Epithelial cell of esophagus (primary cell): ENCODE results near the gene OR10A5.
A peak's percentile ranks its signal among the peaks of the same experiment; 100 is the strongest.

ENCODE experiments used
- DNase-seq: peaks from one replicate; pipeline ENCODE4 v3.0.0; 2010; ENCODE audit warnings: low read depth
- H3K4me3 ChIP-seq: 2 replicates; pipeline ENCODE4 v1.5.1; 2011; ENCODE audit warnings: mild to moderate bottlenecking, low read length, control low read depth
- CTCF ChIP-seq: IDR thresholded peaks from 2 replicates; pipeline ENCODE4 v1.5.1; 2011; ENCODE audit warnings: low read depth, mild to moderate bottlenecking, low read length, control low read depth, inconsistent platforms; ENCODE audit not compliant: insufficient read depth; ENCODE audit errors: missing control alignments

The OR10A5 gene

DNA sequence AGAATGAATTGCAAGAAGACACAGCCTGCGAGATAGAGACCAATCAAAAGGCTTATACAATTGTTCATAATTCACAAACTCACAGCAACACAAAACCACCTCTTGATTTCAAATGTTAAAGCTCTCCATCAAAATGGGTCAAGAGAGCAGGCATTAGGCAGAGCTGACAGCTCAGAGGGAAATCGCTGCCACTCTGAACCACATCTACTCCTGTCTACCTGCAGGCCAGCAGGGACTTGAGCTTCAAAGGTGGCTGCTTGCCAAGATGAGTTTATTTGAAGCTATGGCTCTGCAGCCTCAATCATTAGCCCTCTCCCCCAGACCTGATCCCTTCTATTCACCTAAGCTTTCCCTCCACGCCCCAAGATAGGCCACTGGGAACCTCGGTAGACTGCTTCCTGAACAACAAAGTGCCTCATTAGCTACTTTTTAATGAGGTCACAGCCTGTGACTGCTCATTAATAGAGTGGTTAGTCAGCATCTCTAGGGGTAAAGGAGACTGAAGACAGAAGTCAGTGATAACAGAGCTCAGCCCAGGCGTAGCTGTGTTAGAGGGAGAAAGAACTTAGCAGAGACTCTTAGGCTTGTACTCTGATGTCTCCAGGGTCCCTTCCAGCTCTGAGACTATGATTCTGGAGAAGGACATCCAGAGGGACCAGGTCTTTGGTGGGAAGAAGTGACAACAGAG lies 21.2 kb upstream of the OR10A5 start:
- DNase-seq, result no peak
- TF ChIP-seq CTCF, result no peak
- H3K4me3 ChIP-seq, result no peak overlapping the region

- peak; percentile 13 for DNase-seq
- TF ChIP-seq CTCF, result no peak
- no peak overlapping the region for H3K4me3 ChIP-seq
Measured at GRCh38 chr11:6825231-6825744, 20.2 kb upstream of the OR10A5 start.

GRCh38 chr11:6828103-6828502 lies 17.4 kb upstream of the OR10A5 start:
- no peak overlapping the region for H3K4me3 ChIP-seq
- TF ChIP-seq CTCF, result no peak
- DNase-seq, result no peak

- no peak for TF ChIP-seq CTCF
- DNase-seq, result no peak
- no peak overlapping the region for H3K4me3 ChIP-seq
Measured at GRCh38 chr11:6833356-6833755, 12.1 kb upstream of the OR10A5 start.

GRCh38 chr11:6834021-6834420 lies 11.5 kb upstream of the OR10A5 start:
- no peak for DNase-seq
- no peak overlapping the region for H3K4me3 ChIP-seq
- no peak for TF ChIP-seq CTCF

DNA sequence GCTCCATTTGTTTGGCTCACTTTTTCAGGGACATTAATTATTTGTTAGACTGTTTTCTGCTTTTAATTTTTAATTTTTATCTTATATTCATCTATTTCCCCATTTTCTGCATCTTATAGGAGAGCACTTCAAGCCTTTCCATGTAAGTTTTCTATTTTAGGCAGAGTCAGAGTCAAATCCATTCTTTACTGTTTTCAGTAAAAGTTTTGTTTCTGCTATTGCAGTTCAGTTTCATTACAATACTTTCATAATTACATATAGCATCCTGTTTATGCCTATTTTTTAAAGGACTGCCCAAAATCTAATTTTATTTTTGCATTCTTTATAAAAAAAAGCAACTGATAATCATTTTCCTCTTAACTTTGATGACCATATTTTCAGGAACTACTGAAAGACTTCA lies 3.8 kb upstream of the OR10A5 start:
- DNase-seq, result no peak
- TF ChIP-seq CTCF, result no peak

GRCh38 chr11:6843670-6844069 lies 1.8 kb upstream of the OR10A5 start:
- no peak overlapping the region for H3K4me3 ChIP-seq
- TF ChIP-seq CTCF, result no peak
- no peak for DNase-seq

More for the DNA sequence above, 3.8 kb upstream of the OR10A5 start:
- no peak overlapping the region for H3K4me3 ChIP-seq
